NB4 (cell line): ENCODE data around the gene GARRE1.

Source experiments
- DNase-seq: peaks from one replicate; pipeline ENCODE4 v3.0.0; 2010; ENCODE audit warnings: low read depth
- H3K4me3 ChIP-seq: one replicate; pipeline ENCODE4 v1.5.1; 2011; ENCODE audit warnings: mild to moderate bottlenecking, low read depth, low read length, moderate library complexity
- MYC ChIP-seq: IDR thresholded peaks from 2 replicates; pipeline ENCODE4 v1.6.1; 2011; ENCODE audit warnings: low read depth, low read length
- POLR2A ChIP-seq: IDR thresholded peaks from 2 replicates; pipeline ENCODE4 v1.6.1; 2011; ENCODE audit warnings: mild to moderate bottlenecking; ENCODE audit not compliant: insufficient read length; ENCODE audit errors: extremely low read depth
- TF ChIP-seq, protein P1 (sequence below): IDR thresholded peaks from one replicate; pipeline ENCODE4 v1.5.1; 2012; ENCODE audit warnings: low read depth, low read length
- TF ChIP-seq, protein P2 (sequence below): IDR thresholded peaks from 2 replicates; pipeline ENCODE4 v1.6.1; 2011; ENCODE audit warnings: low read depth, low read length

GARRE1 gene

DNA sequence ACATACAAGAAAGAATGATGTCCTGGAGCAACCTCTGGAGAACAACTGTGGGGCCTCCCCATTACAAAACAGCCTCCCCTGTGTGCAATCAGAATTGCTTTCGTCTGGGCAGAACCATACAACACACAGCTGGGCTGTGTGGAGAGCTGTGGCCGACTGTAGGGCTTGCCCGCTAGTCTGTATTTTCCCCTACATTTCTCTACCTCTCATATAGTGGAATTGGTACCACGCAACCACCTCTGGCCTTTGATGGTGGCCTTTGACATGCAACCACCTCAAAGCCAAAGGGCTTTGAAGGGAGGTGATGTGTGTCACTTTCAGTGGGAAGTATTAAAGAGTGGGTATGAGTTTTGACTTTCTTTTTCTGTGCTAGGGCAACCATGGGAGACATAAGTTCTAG is 34.0 kb downstream of the GARRE1 start:
- DNase-seq, result no peak
- TF ChIP-seq, protein P1, sequence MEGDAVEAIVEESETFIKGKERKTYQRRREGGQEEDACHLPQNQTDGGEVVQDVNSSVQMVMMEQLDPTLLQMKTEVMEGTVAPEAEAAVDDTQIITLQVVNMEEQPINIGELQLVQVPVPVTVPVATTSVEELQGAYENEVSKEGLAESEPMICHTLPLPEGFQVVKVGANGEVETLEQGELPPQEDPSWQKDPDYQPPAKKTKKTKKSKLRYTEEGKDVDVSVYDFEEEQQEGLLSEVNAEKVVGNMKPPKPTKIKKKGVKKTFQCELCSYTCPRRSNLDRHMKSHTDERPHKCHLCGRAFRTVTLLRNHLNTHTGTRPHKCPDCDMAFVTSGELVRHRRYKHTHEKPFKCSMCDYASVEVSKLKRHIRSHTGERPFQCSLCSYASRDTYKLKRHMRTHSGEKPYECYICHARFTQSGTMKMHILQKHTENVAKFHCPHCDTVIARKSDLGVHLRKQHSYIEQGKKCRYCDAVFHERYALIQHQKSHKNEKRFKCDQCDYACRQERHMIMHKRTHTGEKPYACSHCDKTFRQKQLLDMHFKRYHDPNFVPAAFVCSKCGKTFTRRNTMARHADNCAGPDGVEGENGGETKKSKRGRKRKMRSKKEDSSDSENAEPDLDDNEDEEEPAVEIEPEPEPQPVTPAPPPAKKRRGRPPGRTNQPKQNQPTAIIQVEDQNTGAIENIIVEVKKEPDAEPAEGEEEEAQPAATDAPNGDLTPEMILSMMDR, result no peak
- TF ChIP-seq MYC, result no peak
- TF ChIP-seq, protein P2, sequence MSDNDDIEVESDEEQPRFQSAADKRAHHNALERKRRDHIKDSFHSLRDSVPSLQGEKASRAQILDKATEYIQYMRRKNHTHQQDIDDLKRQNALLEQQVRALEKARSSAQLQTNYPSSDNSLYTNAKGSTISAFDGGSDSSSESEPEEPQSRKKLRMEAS, result no peak
- TF ChIP-seq POLR2A, result no peak
- H3K4me3 ChIP-seq, result no peak overlapping the region

DNA sequence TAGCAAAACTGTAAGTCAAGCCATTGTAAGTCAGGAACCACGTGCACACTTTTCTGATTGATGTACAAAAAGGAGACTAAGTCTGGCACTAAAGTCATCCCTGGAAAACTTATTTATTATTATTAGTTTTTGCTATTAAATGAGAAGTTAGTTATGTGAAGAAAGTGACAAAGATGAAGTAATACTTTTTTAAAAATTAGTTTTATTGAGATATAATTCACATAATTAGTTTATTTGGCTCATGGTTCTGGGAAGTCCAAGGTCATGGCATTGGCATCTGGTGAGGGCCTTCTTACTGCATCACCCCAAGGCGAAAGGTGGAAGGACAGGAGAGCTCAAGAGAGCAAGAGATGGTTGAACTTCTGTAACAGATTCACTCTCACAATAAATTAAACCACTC is 36.9 kb downstream of the GARRE1 start:
- no peak for DNase-seq
- TF ChIP-seq POLR2A (no peak), MYC (no peak)
- TF ChIP-seq, protein P1, result no peak
- TF ChIP-seq, protein P2, result no peak
- no peak overlapping the region for H3K4me3 ChIP-seq

DNA sequence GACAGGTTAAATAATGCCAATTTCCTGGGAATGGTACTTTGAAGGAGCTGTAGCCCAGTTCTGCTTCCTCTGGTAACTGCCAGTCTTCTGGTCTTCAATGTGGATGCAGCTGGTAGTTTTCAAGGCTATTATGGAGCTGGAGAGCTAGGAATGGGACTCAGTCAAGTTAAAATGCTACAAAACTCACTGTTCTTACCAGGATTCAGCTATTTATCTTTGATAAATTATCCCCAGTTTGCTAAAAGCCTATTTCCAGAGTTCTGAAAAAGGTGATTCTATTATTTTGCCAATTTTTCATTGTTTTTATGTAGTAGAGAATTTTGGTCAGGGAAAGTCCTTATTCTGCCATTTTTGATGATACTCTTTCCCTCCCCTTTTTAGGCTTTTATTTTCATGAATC is 40.7 kb downstream of the GARRE1 start:
- TF ChIP-seq, protein P1, result no peak
- TF ChIP-seq, protein P2, result no peak
- TF ChIP-seq POLR2A (no peak), MYC (no peak)
- no peak overlapping the region for H3K4me3 ChIP-seq
- no peak for DNase-seq

DNA sequence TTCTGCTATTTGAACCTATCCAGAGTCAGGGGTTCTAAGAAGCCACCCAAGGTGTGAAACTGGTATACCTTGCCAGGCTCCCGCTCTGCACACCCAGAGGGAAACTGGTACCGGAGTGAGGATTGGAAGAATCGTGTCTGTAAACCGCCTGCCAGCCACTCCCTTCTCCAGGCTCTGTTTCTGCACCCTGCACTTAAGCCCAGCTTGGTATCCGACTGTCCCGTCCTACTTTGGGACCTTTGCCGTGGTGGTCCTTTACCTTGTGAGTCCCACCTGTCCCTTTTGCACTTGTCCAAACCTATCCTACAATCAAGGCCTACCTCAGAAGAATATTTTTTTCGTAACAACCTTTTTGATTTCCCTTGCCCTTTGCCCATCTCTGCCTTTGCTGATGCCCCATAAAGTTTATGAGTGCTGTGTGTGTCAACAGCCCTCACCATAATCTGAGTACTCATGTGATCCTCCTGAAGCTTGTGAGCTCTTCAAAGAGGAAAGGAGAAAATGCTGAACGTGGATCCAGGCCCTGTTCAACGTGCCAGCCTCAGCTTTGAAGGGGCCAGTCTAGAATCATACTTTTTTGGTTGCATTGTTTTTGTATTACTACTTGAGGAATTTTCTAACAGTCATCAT is 44.7 kb downstream of the GARRE1 start:
- TF ChIP-seq MYC (no peak), POLR2A (no peak)
- TF ChIP-seq, protein P2, result no peak
- TF ChIP-seq, protein P1, result no peak
- no peak overlapping the region for H3K4me3 ChIP-seq
- no peak for DNase-seq

DNA sequence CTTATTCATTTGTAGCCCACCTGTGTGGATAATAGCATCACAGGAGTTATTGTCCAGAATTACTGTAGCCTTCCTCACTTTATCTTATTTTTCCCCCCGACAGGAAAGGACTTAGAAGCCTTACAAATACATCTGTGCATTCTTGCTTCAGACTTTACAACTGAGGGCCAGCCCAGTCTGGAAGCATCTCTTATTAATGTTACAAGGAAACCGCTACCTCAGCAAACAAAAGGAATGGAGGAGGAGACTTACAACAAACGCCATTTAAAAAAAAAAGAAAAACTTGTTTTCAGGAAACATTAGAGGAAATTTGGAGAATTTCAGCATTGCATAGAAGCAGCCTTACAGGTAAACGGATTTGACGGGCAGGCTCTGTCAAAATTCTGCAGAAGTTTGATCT is 45.2 kb downstream of the GARRE1 start:
- TF ChIP-seq, protein P2, result no peak
- TF ChIP-seq, protein P1, result no peak
- no peak for TF ChIP-seq MYC
- no peak for TF ChIP-seq POLR2A
- no peak for DNase-seq
- no peak overlapping the region for H3K4me3 ChIP-seq

DNA sequence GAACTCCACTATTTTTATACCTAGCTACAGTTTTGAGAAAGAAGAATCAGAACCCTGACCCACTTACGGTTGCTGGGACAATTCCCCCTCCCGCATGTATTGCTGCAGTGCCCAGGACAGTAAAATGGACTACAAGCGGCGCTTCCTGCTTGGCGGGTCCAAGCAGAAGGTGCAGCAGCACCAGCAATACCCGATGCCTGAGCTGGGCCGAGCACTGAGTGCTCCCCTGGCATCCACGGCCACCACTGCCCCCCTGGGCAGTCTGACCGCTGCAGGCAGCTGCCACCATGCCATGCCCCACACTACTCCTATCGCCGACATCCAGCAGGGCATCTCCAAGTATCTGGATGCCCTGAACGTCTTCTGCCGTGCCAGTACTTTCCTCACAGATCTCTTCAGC is 46.0 kb downstream of the GARRE1 start:
- no peak for DNase-seq
- no peak for TF ChIP-seq MYC
- TF ChIP-seq, protein P2, result no peak
- TF ChIP-seq POLR2A, result no peak
- TF ChIP-seq, protein P1, result no peak
- no peak overlapping the region for H3K4me3 ChIP-seq
